Measurements from ENCODE around the gene TUBGCP6.
A peak's percentile ranks its signal among the peaks of the same experiment; 100 is the strongest.

TUBGCP6 gene

GRCh38 chr22:50264104-50264745 is 19.4 kb upstream of the TUBGCP6 start:
- no peak overlapping the region for H2BK120ac ChIP-seq (ENCODE audit: insufficient read depth, low read length, poor library complexity)
- no peak overlapping the region for H3K27ac ChIP-seq (ENCODE audit: low read depth, low read length)
- H3K9me3 ChIP-seq (ENCODE audit: insufficient read depth, low read depth, low read length): peaks cover 14% of the 10 kb centered on the region
- no peak overlapping the region for H2BK12ac ChIP-seq (ENCODE audit: low read length)
- H3K18ac ChIP-seq (ENCODE audit: low read length): no peak overlapping the region
- H4K91ac ChIP-seq (ENCODE audit: low read depth, low read length): no peak overlapping the region
- no peak overlapping the region for H3K23ac ChIP-seq (ENCODE audit: low read length)
- no peak overlapping the region for H3K9ac ChIP-seq (ENCODE audit: low read length)
- no peak overlapping the region for H3K4me3 ChIP-seq (ENCODE audit: low read depth, low read length)
- WGBS (ENCODE audit: extremely low coverage, insufficient coverage, insufficient read length): no CpG with 5 or more reads among the region's 15 CpGs
- no peak overlapping the region for H4K8ac ChIP-seq (ENCODE audit: low read depth, low read length)
- peaks cover 20% of the 10 kb centered on the region for H3K27me3 ChIP-seq (ENCODE audit: insufficient read depth, low read length)
- H4K12ac ChIP-seq (ENCODE audit: low read depth, low read length): no peak overlapping the region
- no peak overlapping the region for H3K14ac ChIP-seq (ENCODE audit: low read length)
- no peak overlapping the region for H2BK5ac ChIP-seq (ENCODE audit: low read depth, low read length, poor library complexity)
- peaks cover 2 to 9% of the 10 kb centered on the region in 2 experiments for H3K4me1 ChIP-seq (ENCODE audit: control insufficient read depth in 1 of 2, insufficient read depth in 2 of 2, low read length in 2 of 2)
- H3K36me3 ChIP-seq (ENCODE audit: control insufficient read depth in 1 of 2, insufficient read depth in 2 of 2, low read length in 2 of 2): no peaks in the 10 kb centered on the region
- no peak for DNase-seq
- H3K79me2 ChIP-seq (ENCODE audit: control insufficient read depth, insufficient read depth, low read length, poor library complexity): no peaks in the 10 kb centered on the region
- H3K79me1 ChIP-seq (ENCODE audit: low read length): no peaks in the 10 kb centered on the region
- no peak overlapping the region for H2AFZ ChIP-seq (ENCODE audit: insufficient read depth, low read length, poor library complexity)
- H3K4ac ChIP-seq (ENCODE audit: low read depth, low read length): no peak overlapping the region
- H3K4me2 ChIP-seq (ENCODE audit: low read length): no peak overlapping the region
- H2AK5ac ChIP-seq (ENCODE audit: low read length): no peak overlapping the region

GRCh38 chr22:50262973-50263617 is 18.3 kb upstream of the TUBGCP6 start:
- no peak overlapping the region for H2AFZ ChIP-seq (ENCODE audit: insufficient read depth, low read length, poor library complexity)
- peaks cover 10% of the 10 kb centered on the region for H3K9me3 ChIP-seq (ENCODE audit: insufficient read depth, low read depth, low read length)
- no peak overlapping the region for H4K91ac ChIP-seq (ENCODE audit: low read depth, low read length)
- no peak overlapping the region for H2BK12ac ChIP-seq (ENCODE audit: low read length)
- no peak overlapping the region for H2AK5ac ChIP-seq (ENCODE audit: low read length)
- no peaks in the 10 kb centered on the region for H3K36me3 ChIP-seq (ENCODE audit: control insufficient read depth in 1 of 2, insufficient read depth in 2 of 2, low read length in 2 of 2)
- no peak overlapping the region for H3K4me2 ChIP-seq (ENCODE audit: low read length)
- no peak overlapping the region for H3K4me3 ChIP-seq (ENCODE audit: low read depth, low read length)
- H3K23ac ChIP-seq (ENCODE audit: low read length): no peak overlapping the region
- no peak overlapping the region for H3K9ac ChIP-seq (ENCODE audit: low read length)
- peaks cover 3 to 9% of the 10 kb centered on the region in 2 experiments for H3K4me1 ChIP-seq (ENCODE audit: control insufficient read depth in 1 of 2, insufficient read depth in 2 of 2, low read length in 2 of 2)
- no peaks in the 10 kb centered on the region for H3K79me1 ChIP-seq (ENCODE audit: low read length)
- H3K27ac ChIP-seq (ENCODE audit: low read depth, low read length): no peak overlapping the region
- H4K8ac ChIP-seq (ENCODE audit: low read depth, low read length): no peak overlapping the region
- WGBS (ENCODE audit: extremely low coverage, insufficient coverage, insufficient read length): no CpG with 5 or more reads among the region's 9 CpGs
- DNase-seq: no peak
- peaks cover 9% of the 10 kb centered on the region for H3K27me3 ChIP-seq (ENCODE audit: insufficient read depth, low read length)
- no peaks in the 10 kb centered on the region for H3K79me2 ChIP-seq (ENCODE audit: control insufficient read depth, insufficient read depth, low read length, poor library complexity)
- no peak overlapping the region for H3K18ac ChIP-seq (ENCODE audit: low read length)
- no peak overlapping the region for H3K4ac ChIP-seq (ENCODE audit: low read depth, low read length)
- no peak overlapping the region for H4K12ac ChIP-seq (ENCODE audit: low read depth, low read length)
- H2BK120ac ChIP-seq (ENCODE audit: insufficient read depth, low read length, poor library complexity): no peak overlapping the region
- H2BK5ac ChIP-seq (ENCODE audit: low read depth, low read length, poor library complexity): no peak overlapping the region
- H3K14ac ChIP-seq (ENCODE audit: low read length): no peak overlapping the region

DNA sequence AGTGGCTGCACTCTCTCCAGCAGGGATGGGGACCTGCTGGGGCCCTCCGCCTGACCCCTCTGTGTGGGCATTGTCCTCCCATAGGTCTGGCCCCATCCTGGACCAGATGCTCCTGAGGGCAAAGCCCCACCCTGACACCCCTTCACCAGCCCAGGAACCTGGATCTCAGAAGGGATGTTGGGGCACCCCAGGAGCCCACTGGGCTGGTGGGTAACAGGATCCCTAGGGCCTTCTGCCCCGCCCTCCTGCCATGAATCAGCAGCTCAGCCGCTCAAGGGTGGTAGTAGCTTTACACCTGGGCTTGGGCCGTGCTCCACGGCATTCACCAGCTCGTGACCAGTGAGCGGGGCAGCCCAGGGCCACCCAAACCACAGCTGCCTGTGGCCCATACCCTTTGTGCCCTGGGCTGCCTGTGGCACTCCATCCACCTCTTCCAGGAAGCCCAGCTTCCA is 17.7 kb upstream of the TUBGCP6 start:
- H4K12ac ChIP-seq (ENCODE audit: low read depth, low read length): no peak overlapping the region
- H3K27me3 ChIP-seq (ENCODE audit: insufficient read depth, low read length): peaks cover 9% of the 10 kb centered on the region
- no peak overlapping the region for H3K9ac ChIP-seq (ENCODE audit: low read length)
- no peaks in the 10 kb centered on the region for H3K79me1 ChIP-seq (ENCODE audit: low read length)
- peaks cover 10% of the 10 kb centered on the region for H3K9me3 ChIP-seq (ENCODE audit: insufficient read depth, low read depth, low read length)
- no peak overlapping the region for H2BK120ac ChIP-seq (ENCODE audit: insufficient read depth, low read length, poor library complexity)
- no peak overlapping the region for H3K23ac ChIP-seq (ENCODE audit: low read length)
- H3K79me2 ChIP-seq (ENCODE audit: control insufficient read depth, insufficient read depth, low read length, poor library complexity): no peaks in the 10 kb centered on the region
- no peak overlapping the region for H3K4ac ChIP-seq (ENCODE audit: low read depth, low read length)
- H3K36me3 ChIP-seq (ENCODE audit: control insufficient read depth in 1 of 2, insufficient read depth in 2 of 2, low read length in 2 of 2): no peaks in the 10 kb centered on the region
- no peak overlapping the region for H3K27ac ChIP-seq (ENCODE audit: low read depth, low read length)
- H4K91ac ChIP-seq (ENCODE audit: low read depth, low read length): no peak overlapping the region
- DNase-seq: no peak
- no peak overlapping the region for H2AK5ac ChIP-seq (ENCODE audit: low read length)
- H2BK12ac ChIP-seq (ENCODE audit: low read length): no peak overlapping the region
- H3K4me2 ChIP-seq (ENCODE audit: low read length): no peak overlapping the region
- no peak overlapping the region for H3K18ac ChIP-seq (ENCODE audit: low read length)
- no peak overlapping the region for H4K8ac ChIP-seq (ENCODE audit: low read depth, low read length)
- H2AFZ ChIP-seq (ENCODE audit: insufficient read depth, low read length, poor library complexity): no peak overlapping the region
- no peak overlapping the region for H3K14ac ChIP-seq (ENCODE audit: low read length)
- H3K4me3 ChIP-seq (ENCODE audit: low read depth, low read length): no peak overlapping the region
- WGBS (ENCODE audit: extremely low coverage, insufficient coverage, insufficient read length): no CpG with 5 or more reads among the region's 7 CpGs
- H3K4me1 ChIP-seq (ENCODE audit: control insufficient read depth in 1 of 2, insufficient read depth in 2 of 2, low read length in 2 of 2): peaks cover 10 to 13% of the 10 kb centered on the region in 2 experiments
- H2BK5ac ChIP-seq (ENCODE audit: low read depth, low read length, poor library complexity): no peak overlapping the region

DNA sequence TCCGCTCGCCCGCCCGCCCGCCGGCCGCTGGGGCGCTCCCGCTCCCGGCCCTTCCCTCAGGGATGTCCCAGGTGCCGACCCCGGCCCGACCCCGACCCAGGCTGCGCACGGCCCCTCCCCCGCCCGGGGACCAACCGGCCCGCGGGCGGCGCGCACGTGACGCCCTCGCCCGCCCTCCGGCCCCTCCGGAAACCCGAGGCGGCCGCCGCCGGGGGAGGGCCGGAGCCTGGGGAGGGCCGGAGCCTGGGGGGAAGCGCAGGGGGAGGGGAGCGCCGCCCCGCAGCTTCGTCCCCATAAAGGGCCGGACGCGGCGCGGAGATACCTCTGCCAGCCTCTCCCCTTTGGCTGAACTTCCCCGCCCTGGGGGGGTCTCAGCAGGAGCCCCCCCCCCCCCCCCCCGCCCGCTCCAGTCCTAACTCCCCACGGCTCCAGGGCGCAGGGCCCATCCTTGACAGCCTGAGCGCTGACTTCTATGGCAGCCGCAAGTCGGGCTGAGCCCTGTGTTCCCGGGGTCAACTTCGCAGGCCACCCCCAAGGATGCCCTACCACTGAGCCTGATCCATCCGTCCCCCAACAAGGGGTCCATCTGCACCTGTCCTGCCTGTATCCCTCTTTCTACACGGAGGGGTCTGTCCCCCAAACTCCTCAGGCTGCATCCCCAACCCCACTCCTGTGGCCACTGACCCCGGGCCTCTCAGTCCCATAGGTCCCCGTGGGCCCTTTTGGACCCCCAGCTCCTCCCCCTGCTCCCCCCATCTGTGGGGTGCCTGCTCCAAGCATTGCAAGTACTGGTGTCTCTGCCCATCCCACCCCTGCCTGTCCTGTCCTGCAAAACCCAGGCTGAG is 17.0 kb upstream of the TUBGCP6 start, which contains the start of gene MAPK12:
TSS of gene MAPK12 (minus strand) at position 69 of the 845 bp plus-strand sequence. CDS start 174 bp downstream, outside the sequence.
- no peaks in the 10 kb centered on the region for H3K79me1 ChIP-seq (ENCODE audit: low read length)
- no peak within 1 kb of the TSS for H3K4ac ChIP-seq (ENCODE audit: low read depth, low read length)
- H3K23ac ChIP-seq (ENCODE audit: low read length): no peak within 1 kb of the TSS
- peaks cover 4% of the 10 kb centered on the region for H3K9me3 ChIP-seq (ENCODE audit: insufficient read depth, low read depth, low read length)
- H3K4me2 ChIP-seq (ENCODE audit: low read length): peak within 1 kb of the TSS; percentile 74
- H3K27ac ChIP-seq (ENCODE audit: low read depth, low read length): no peak within 1 kb of the TSS
- H2BK12ac ChIP-seq (ENCODE audit: low read length): no peak within 1 kb of the TSS
- H4K12ac ChIP-seq (ENCODE audit: low read depth, low read length): no peak within 1 kb of the TSS
- peak within 1 kb of the TSS; percentile 35 for H2AFZ ChIP-seq (ENCODE audit: insufficient read depth, low read length, poor library complexity)
- H2BK120ac ChIP-seq (ENCODE audit: insufficient read depth, low read length, poor library complexity): no peak within 1 kb of the TSS
- H3K9ac ChIP-seq (ENCODE audit: low read length): no peak within 1 kb of the TSS
- no peak within 1 kb of the TSS for H4K91ac ChIP-seq (ENCODE audit: low read depth, low read length)
- no peak for DNase-seq
- H3K36me3 ChIP-seq (ENCODE audit: control insufficient read depth in 1 of 2, insufficient read depth in 2 of 2, low read length in 2 of 2): no peaks in the 10 kb centered on the region
- H3K79me2 ChIP-seq (ENCODE audit: control insufficient read depth, insufficient read depth, low read length, poor library complexity): no peaks in the 10 kb centered on the region
- no peak within 1 kb of the TSS for H2BK5ac ChIP-seq (ENCODE audit: low read depth, low read length, poor library complexity)
- no peak within 1 kb of the TSS for H3K18ac ChIP-seq (ENCODE audit: low read length)
- no peak within 1 kb of the TSS for H4K8ac ChIP-seq (ENCODE audit: low read depth, low read length)
- peaks cover 9% of the 10 kb centered on the region for H3K27me3 ChIP-seq (ENCODE audit: insufficient read depth, low read length)
- peaks cover 16 to 19% of the 10 kb centered on the region in 2 experiments for H3K4me1 ChIP-seq (ENCODE audit: control insufficient read depth in 1 of 2, insufficient read depth in 2 of 2, low read length in 2 of 2)
- no peak within 1 kb of the TSS for H2AK5ac ChIP-seq (ENCODE audit: low read length)
- H3K14ac ChIP-seq (ENCODE audit: low read length): no peak within 1 kb of the TSS
- no CpG with 5 or more reads among the region's 61 CpGs for WGBS (ENCODE audit: extremely low coverage, insufficient coverage, insufficient read length)
- H3K4me3 ChIP-seq (ENCODE audit: low read depth, low read length): peak within 1 kb of the TSS; percentile 61
